Keratinocyte (primary cell): ENCODE results near the gene RMP24.
"Not testable (repeated sequence)": the region's sequence is repeated elsewhere in the genome, so short reads cannot be mapped to it uniquely, and the experiment has no call there.

Source experiments
- DNase-seq: peaks from one replicate; pipeline ENCODE4 v3.0.0-alpha.2; 2011; ENCODE audit warnings: low read depth, missing footprints, low spot score
- FAIRE-seq: peaks from 2 replicates; lab custom pipeline; 2011; peaks lifted over from hg19 to GRCh38; lab: Jason Lieb, UNC
- H2AFZ ChIP-seq: 2 replicates; pipeline ENCODE4 v1.6.0; 2012; ENCODE audit warnings: low read length, control low read depth, inconsistent platforms; ENCODE audit not compliant: control insufficient read depth
- H3K27ac ChIP-seq: 2 replicates; pipeline ENCODE4 v1.5.1; 2011; ENCODE audit warnings: low read length; ENCODE audit not compliant: control insufficient read depth, insufficient read depth
- H3K27me3 ChIP-seq: 3 replicates; pipeline ENCODE4 v1.6.0; 2011; ENCODE audit warnings: low read length; ENCODE audit not compliant: control insufficient read depth, insufficient read depth; ENCODE audit errors: extremely low read depth
- H3K36me3 ChIP-seq, 2 experiments: 2 replicates in 1 of 2; 3 replicates in 1 of 2; pipeline ENCODE4 v1.5.1; 2011; ENCODE audit warnings: low read length in 2 of 2, mild to moderate bottlenecking in 1 of 2; ENCODE audit not compliant: control insufficient read depth in 2 of 2, insufficient read depth in 2 of 2; ENCODE audit errors: extremely low read depth in 1 of 2
- H3K4me1 ChIP-seq: 3 replicates; pipeline ENCODE4 v1.5.1; 2011; ENCODE audit warnings: low read length; ENCODE audit not compliant: control insufficient read depth, insufficient read depth; ENCODE audit errors: extremely low read depth
- H3K4me2 ChIP-seq: 3 replicates; pipeline ENCODE4 v1.6.0; 2011; ENCODE audit warnings: low read depth, low read length; ENCODE audit not compliant: control insufficient read depth, insufficient read depth; ENCODE audit errors: extremely low read depth
- H3K4me3 ChIP-seq, 3 experiments: fragments of 200-600 bp in 1 of 3; sonication (generic) in 1 of 3; 2 replicates in 2 of 3; 3 replicates in 1 of 3; pipeline ENCODE4 v1.5.1; 2011 to 2016; ENCODE audit warnings: low read length in 3 of 3, mild to moderate bottlenecking in 3 of 3, control low read depth in 2 of 3, inconsistent platforms in 1 of 3, low read depth in 1 of 3, mixed read lengths in 1 of 3, mixed run types in 1 of 3, moderate library complexity in 1 of 3; ENCODE audit not compliant: control insufficient read depth in 2 of 3, insufficient read depth in 2 of 3; ENCODE audit errors: extremely low read depth in 1 of 3
- H3K79me2 ChIP-seq: 2 replicates; pipeline ENCODE4 v1.6.0; 2012; ENCODE audit warnings: low read length; ENCODE audit not compliant: control insufficient read depth, insufficient read depth
- H3K9ac ChIP-seq: 3 replicates; pipeline ENCODE4 v1.6.0; 2011; ENCODE audit warnings: low read length; ENCODE audit not compliant: control insufficient read depth, insufficient read depth; ENCODE audit errors: extremely low read depth
- H3K9me1 ChIP-seq: 3 replicates; pipeline ENCODE4 v1.6.0; 2011; ENCODE audit warnings: low read length; ENCODE audit not compliant: control insufficient read depth, insufficient read depth; ENCODE audit errors: extremely low read depth
- H3K9me3 ChIP-seq: 2 replicates; pipeline ENCODE4 v1.5.1; 2012; ENCODE audit warnings: low read depth, low read length; ENCODE audit not compliant: control insufficient read depth
- H4K20me1 ChIP-seq: 3 replicates; pipeline ENCODE4 v1.6.0; 2011; ENCODE audit warnings: low read length; ENCODE audit not compliant: control insufficient read depth, insufficient read depth; ENCODE audit errors: extremely low read depth
- EZH2 ChIP-seq: IDR thresholded peaks from one replicate; pipeline ENCODE4 v1.6.1; 2012; ENCODE audit warnings: inconsistent platforms, mild to moderate bottlenecking, low read length, moderate library complexity
- dilution Hi-C: fragments of 300-500 bp; cut with MboI; formaldehyde crosslinking; loops from one replicate; pipeline ENCODE4 v1.7.0; 2020; ENCODE audit warnings: low sequenced_read_pairs; ENCODE audit not compliant: extremely low pct_ligation_motif_present
- TF ChIP-seq, protein P1 (sequence below), 3 experiments: IDR thresholded peaks in 1 of 3; conservative IDR thresholded peaks in 1 of 3; optimal IDR thresholded peaks in 1 of 3; 2 replicates in 2 of 3; 3 replicates in 1 of 3; pipeline versions ENCODE3 to v1.5.1; 2011; ENCODE audit warnings: low read length in 3 of 3, mild to moderate bottlenecking in 3 of 3, moderate library complexity in 2 of 3, control low read depth in 1 of 3, inconsistent platforms in 1 of 3; ENCODE audit not compliant: insufficient read depth in 2 of 3; ENCODE audit errors: extremely low read depth in 1 of 3

RMP24 gene

DNA sequence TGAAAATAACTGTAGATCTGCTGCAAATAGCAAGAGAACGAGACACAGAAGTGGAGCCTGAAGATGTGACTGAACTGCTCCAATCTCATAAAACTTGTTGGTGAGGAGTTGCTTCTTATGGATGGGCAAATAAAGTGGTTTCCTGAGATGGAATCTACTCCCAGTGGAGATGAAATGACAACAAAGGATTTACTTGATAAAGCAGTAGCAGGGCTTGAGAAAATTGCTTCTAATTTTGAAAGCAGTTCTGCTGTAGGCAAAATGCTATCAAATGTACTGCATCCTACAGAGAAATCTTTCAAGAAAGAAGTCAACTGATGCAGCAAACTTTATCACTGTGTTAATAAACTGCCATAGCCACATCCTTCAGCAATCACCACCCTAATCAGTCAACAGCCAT is 50.9 kb downstream of the RMP24 start:
- dilution Hi-C loops: no loop called here
- Histone ChIP-seq H3K9me3 (no peaks in the 10 kb centered on the region), H3K4me3 (no peak overlapping the region), H4K20me1 (no peaks in the 10 kb centered on the region), H3K27ac (no peak overlapping the region), H3K4me1 (peaks cover 3% of the 10 kb centered on the region), H3K9me1 (no peaks in the 10 kb centered on the region), H3K9ac (no peak overlapping the region), H3K27me3 (no peaks in the 10 kb centered on the region), H3K4me2 (no peak overlapping the region), H2AFZ (no peak overlapping the region), H3K79me2 (no peaks in the 10 kb centered on the region), H3K36me3 (peaks cover under 1 to 3% of the 10 kb centered on the region in 2 experiments)
- DNase-seq (no peak), FAIRE-seq (peak; percentile 52)
- no peak for TF ChIP-seq EZH2

GRCh38 chr18:36024241-36024640 is 51.8 kb downstream of the RMP24 start:
- H3K4me2 ChIP-seq, H3K79me2 ChIP-seq, H3K9ac ChIP-seq, FAIRE-seq, H3K9me1 ChIP-seq, H3K9me3 ChIP-seq, H4K20me1 ChIP-seq, H3K36me3 ChIP-seq, H2AFZ ChIP-seq, H3K27ac ChIP-seq, H3K4me3 ChIP-seq, DNase-seq, H3K4me1 ChIP-seq, dilution Hi-C loops, H3K27me3 ChIP-seq: not testable (repeated sequence)

DNA sequence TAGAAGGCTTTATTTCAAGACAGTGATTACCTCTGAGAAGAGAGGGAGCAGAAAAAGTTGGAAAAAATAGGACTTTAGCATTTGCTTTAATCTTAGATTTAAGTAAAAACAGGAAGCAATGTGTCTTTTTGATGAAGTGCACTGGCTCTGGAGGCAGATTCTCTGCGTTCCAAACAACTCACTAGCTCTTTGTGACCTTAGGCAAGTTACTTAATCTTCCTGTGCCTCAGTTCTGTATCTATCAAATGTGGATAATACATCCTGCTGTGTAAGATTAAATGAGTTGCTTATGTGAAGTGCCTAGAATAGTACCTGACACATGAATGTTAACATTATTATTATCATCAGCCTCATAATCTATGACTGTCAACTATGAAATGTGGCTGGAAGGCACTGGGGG is 52.5 kb downstream of the RMP24 start:
- Histone ChIP-seq H3K9me3 (no peaks in the 10 kb centered on the region), H3K36me3 (peaks cover 6 to 11% of the 10 kb centered on the region in 2 experiments), H4K20me1 (no peaks in the 10 kb centered on the region), H3K4me1 (peaks cover 3% of the 10 kb centered on the region), H3K4me3 (no peak overlapping the region), H3K9me1 (no peaks in the 10 kb centered on the region), H3K79me2 (no peaks in the 10 kb centered on the region), H3K27ac (no peak overlapping the region), H2AFZ (no peak overlapping the region), H3K9ac (no peak overlapping the region), H3K27me3 (no peaks in the 10 kb centered on the region), H3K4me2 (no peak overlapping the region)
- dilution Hi-C loops: no loop called here
- no peak for TF ChIP-seq EZH2
- TF ChIP-seq, protein P1, sequence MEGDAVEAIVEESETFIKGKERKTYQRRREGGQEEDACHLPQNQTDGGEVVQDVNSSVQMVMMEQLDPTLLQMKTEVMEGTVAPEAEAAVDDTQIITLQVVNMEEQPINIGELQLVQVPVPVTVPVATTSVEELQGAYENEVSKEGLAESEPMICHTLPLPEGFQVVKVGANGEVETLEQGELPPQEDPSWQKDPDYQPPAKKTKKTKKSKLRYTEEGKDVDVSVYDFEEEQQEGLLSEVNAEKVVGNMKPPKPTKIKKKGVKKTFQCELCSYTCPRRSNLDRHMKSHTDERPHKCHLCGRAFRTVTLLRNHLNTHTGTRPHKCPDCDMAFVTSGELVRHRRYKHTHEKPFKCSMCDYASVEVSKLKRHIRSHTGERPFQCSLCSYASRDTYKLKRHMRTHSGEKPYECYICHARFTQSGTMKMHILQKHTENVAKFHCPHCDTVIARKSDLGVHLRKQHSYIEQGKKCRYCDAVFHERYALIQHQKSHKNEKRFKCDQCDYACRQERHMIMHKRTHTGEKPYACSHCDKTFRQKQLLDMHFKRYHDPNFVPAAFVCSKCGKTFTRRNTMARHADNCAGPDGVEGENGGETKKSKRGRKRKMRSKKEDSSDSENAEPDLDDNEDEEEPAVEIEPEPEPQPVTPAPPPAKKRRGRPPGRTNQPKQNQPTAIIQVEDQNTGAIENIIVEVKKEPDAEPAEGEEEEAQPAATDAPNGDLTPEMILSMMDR (optimal IDR thresholded peaks at IDR 0.05 in 1 of 3, IDR thresholded peaks at IDR 0.05 in 1 of 3, conservative IDR thresholded peaks at IDR 0.05 in 1 of 3; ENCODE audit: extremely low read depth in 1 of 3, insufficient read depth in 2 of 3, low read length in 3 of 3): no peak
- DNase-seq (no peak), FAIRE-seq (peak; percentile 20)
